ENCODE results near the gene MIGA1.
"Not testable (repeated sequence)": the region's sequence is repeated elsewhere in the genome, so short reads cannot be mapped to it uniquely, and the experiment has no call there.

Gene MIGA1

GRCh38 chr1:77779529-77780281 is at the start of gene MIGA1:
MIGA1 (plus strand) TSS chr1:77779649; CDS start chr1:77783253, 3,604 bp downstream.
- peak; percentile 85 for DNase-seq

- no peak for DNase-seq
These were observed 47.4 kb upstream of the MIGA1 start for GRCh38 chr1:77732090-77732489.

- no peak for DNase-seq
These were observed 40.2 kb upstream of the MIGA1 start for GRCh38 chr1:77739235-77739634.

GRCh38 chr1:77741316-77741715 is 38.1 kb upstream of the MIGA1 start:
- DNase-seq = no peak

GRCh38 chr1:77742011-77742555 is 37.4 kb upstream of the MIGA1 start:
- no peak for DNase-seq

GRCh38 chr1:77744576-77744975 is 34.9 kb upstream of the MIGA1 start:
- DNase-seq = no peak

- DNase-seq = not testable (repeated sequence)
These were observed 30.0 kb upstream of the MIGA1 start for GRCh38 chr1:77749489-77749888.

- no peak for DNase-seq
These were observed 23.2 kb upstream of the MIGA1 start for GRCh38 chr1:77756052-77756754.

GRCh38 chr1:77757066-77757584 is 22.3 kb upstream of the MIGA1 start:
- DNase-seq = no peak

- no peak for DNase-seq
These were observed 21.8 kb upstream of the MIGA1 start for GRCh38 chr1:77757603-77758002.

GRCh38 chr1:77759071-77760028 is 20.1 kb upstream of the MIGA1 start, which contains the start of gene USP33:
USP33 (minus strand) TSS chr1:77759852; CDS start chr1:77741697, 18,155 bp downstream.
- DNase-seq = peak; percentile 88

- DNase-seq = no peak
These were observed 17.4 kb upstream of the MIGA1 start for GRCh38 chr1:77762072-77762476.

GRCh38 chr1:77768006-77768405 is 11.4 kb upstream of the MIGA1 start:
- no peak for DNase-seq

GRCh38 chr1:77776007-77776700 is 3.3 kb upstream of the MIGA1 start:
- no peak for DNase-seq

- no peak for DNase-seq
These were observed 2.2 kb downstream of the MIGA1 start for GRCh38 chr1:77781683-77782082.

GRCh38 chr1:77783141-77783540 is 3.7 kb downstream of the MIGA1 start:
- DNase-seq = no peak

GRCh38 chr1:77786093-77786741 is 6.8 kb downstream of the MIGA1 start:
- DNase-seq = not testable (repeated sequence)

- no peak for DNase-seq
These were observed 15.1 kb downstream of the MIGA1 start for GRCh38 chr1:77794550-77794949.

GRCh38 chr1:77796695-77797405 is 17.4 kb downstream of the MIGA1 start:
- DNase-seq = no peak

GRCh38 chr1:77797991-77798390 is 18.5 kb downstream of the MIGA1 start:
- DNase-seq = no peak

GRCh38 chr1:77802026-77802425 is 22.6 kb downstream of the MIGA1 start:
- no peak for DNase-seq

Data from NCI-H1436 (cell line).